ENCODE measurements around the gene MYL6. TPM values are rescaled to one million over a fixed set of nuclear protein-coding genes. Genes with fewer than 3 reads are reported as not detected.

MYL6 gene
- total RNA-seq = 1,000 to 10,000 TPM in 2 of 3 donors, 100 to 1,000 TPM in 1; 881 to 1,204 (median 1,015) TPM
- total RNA-seq (2013) = 1,299 TPM

- no peaks in the 10 kb centered on the region for H3K36me3 Mint-ChIP-seq
- Histone ChIP-seq H3K4me3 (ENCODE audit: low read length) (peak within 1 kb of the TSS; percentile 85), H3K4me1 (ENCODE audit: control insufficient read depth, insufficient read depth, low read length) (peaks cover 42% of the 10 kb centered on the region), H3K36me3 (ENCODE audit: control insufficient read depth, insufficient read depth, low read length) (peaks cover 39% of the 10 kb centered on the region), H3K27me3 (ENCODE audit: control insufficient read depth, insufficient read depth, low read length) (no peaks in the 10 kb centered on the region), H3K27ac (ENCODE audit: low read length) (peak within 1 kb of the TSS; percentile 95), H3K9me3 (ENCODE audit: control insufficient read depth, insufficient read depth, low read length) (no peaks in the 10 kb centered on the region)
- intact Hi-C loops (cut with micrococcal nuclease) = loop anchor here (1.0 to 10.0 kb wide), 2 partner anchors 40 to 113 kb away; partner anchors contain the start of genes RPS26 and ZC3H10
- no peak for TF ChIP-seq CTCF (IDR thresholded peaks at IDR 0.05)
- H3K27ac Mint-ChIP-seq = peak within 1 kb of the TSS; percentile 96 to 98
- peak; percentile 81 to 98 for DNase-seq
- H3K27me3 Mint-ChIP-seq (ENCODE audit: low read depth in 2 of 2) = no peaks in the 10 kb centered on the region
- peak within 1 kb of the TSS; percentile 96 for H3K4me3 Mint-ChIP-seq
- peaks cover 48 to 62% of the 10 kb centered on the region in 2 donors for H3K4me1 Mint-ChIP-seq
- under 1% methylated on average over 25 of the region's 30 CpGs for WGBS (ENCODE audit: insufficient coverage)
- ATAC-seq = peak; percentile 83 to 88 (median 85)
- no peaks in the 10 kb centered on the region for H3K9me3 Mint-ChIP-seq
Observed at GRCh38 chr12:56158029-56158925, at the start of gene MYL6. MYL6 (plus strand) TSS chr12:56158359; CDS start chr12:56158402, 43 bp downstream.

GRCh38 chr12:56110571-56110970 is 47.6 kb upstream of the MYL6 start:
- Mint-ChIP-seq H3K27ac (no peak overlapping the region), H3K27me3 (ENCODE audit: low read depth in 2 of 2) (no peaks in the 10 kb centered on the region), H3K4me1 (peaks cover 13 to 18% of the 10 kb centered on the region in 2 donors), H3K9me3 (no peaks in the 10 kb centered on the region), H3K36me3 (peaks cover 11% of the 10 kb centered on the region), H3K4me3 (no peak overlapping the region)
- no peaks in the 10 kb centered on the region for H3K9me3 ChIP-seq (ENCODE audit: control insufficient read depth, insufficient read depth, low read length)
- H3K36me3 ChIP-seq (ENCODE audit: control insufficient read depth, insufficient read depth, low read length) = peaks cover 59% of the 10 kb centered on the region
- ATAC-seq (no peak), DNase-seq (no peak)
- WGBS (ENCODE audit: insufficient coverage) = 95% methylated on average over 4 of the region's 5 CpGs
- TF ChIP-seq CTCF (IDR thresholded peaks at IDR 0.05) = no peak
- H3K27ac ChIP-seq (ENCODE audit: low read length) = no peak overlapping the region
- no peaks in the 10 kb centered on the region for H3K27me3 ChIP-seq (ENCODE audit: control insufficient read depth, insufficient read depth, low read length)
- H3K4me3 ChIP-seq (ENCODE audit: low read length) = no peak overlapping the region
- intact Hi-C loops (cut with micrococcal nuclease) = no loop called here
- peaks cover 6% of the 10 kb centered on the region for H3K4me1 ChIP-seq (ENCODE audit: control insufficient read depth, insufficient read depth, low read length)

- H3K36me3 ChIP-seq (ENCODE audit: control insufficient read depth, insufficient read depth, low read length) = peaks cover 35% of the 10 kb centered on the region
- no peaks in the 10 kb centered on the region for H3K27me3 ChIP-seq (ENCODE audit: control insufficient read depth, insufficient read depth, low read length)
- peaks cover 23% of the 10 kb centered on the region for H3K4me1 ChIP-seq (ENCODE audit: control insufficient read depth, insufficient read depth, low read length)
- no peaks in the 10 kb centered on the region for H3K9me3 ChIP-seq (ENCODE audit: control insufficient read depth, insufficient read depth, low read length)
- Mint-ChIP-seq H3K27ac (peak overlapping the region; percentile 67 to 95), H3K4me1 (peaks cover 25 to 26% of the 10 kb centered on the region in 2 donors), H3K9me3 (no peaks in the 10 kb centered on the region), H3K4me3 (peak overlapping the region; percentile 51), H3K27me3 (ENCODE audit: low read depth in 2 of 2) (no peaks in the 10 kb centered on the region), H3K36me3 (peaks cover 11% of the 10 kb centered on the region)
- ATAC-seq = no peak
- no peak overlapping the region for H3K4me3 ChIP-seq (ENCODE audit: low read length)
- 100% methylated on average over 1 of the region's 1 CpG for WGBS (ENCODE audit: insufficient coverage)
- no peak for DNase-seq
- no peak overlapping the region for H3K27ac ChIP-seq (ENCODE audit: low read length)
- TF ChIP-seq CTCF (IDR thresholded peaks at IDR 0.05) = no peak
- intact Hi-C loops (cut with micrococcal nuclease) = no loop called here
Observed at GRCh38 chr12:56114084-56114483, 44.1 kb upstream of the MYL6 start.
